Vagina (tissue), 2 donors: ENCODE measurements around the gene FREM2. TPM values are rescaled to one million over a fixed set of nuclear protein-coding genes. Genes with fewer than 3 reads are reported as not detected.

Experiments
- DNase-seq, 2 donors: peaks; one replicate each; pipeline ENCODE4 v3.0.0-alpha.2; 2017; ENCODE audit errors: extremely low spot score in 2 of 2
- H3K27ac ChIP-seq: fragments of 200-600 bp; sonication (generic); one replicate; pipeline ENCODE4 v1.5.1; 2019
- H3K27me3 ChIP-seq: fragments of 200-600 bp; sonication (generic); one replicate; pipeline ENCODE4 v1.5.1; 2019
- H3K36me3 ChIP-seq, 2 donors: fragments of 200-600 bp; sonication (generic); one replicate each; pipeline ENCODE4 v1.5.1; 2017 to 2019
- H3K4me1 ChIP-seq: fragments of 200-600 bp; sonication (generic); one replicate; pipeline ENCODE4 v1.5.1; 2019
- H3K4me3 ChIP-seq, 2 donors: fragments of 200-600 bp; sonication (generic); 1 replicate in 1 of 2; 2 replicates in 1 of 2; pipeline ENCODE4 v1.5.1; 2016 to 2019
- H3K9me3 ChIP-seq: fragments of 200-600 bp; sonication (generic); one replicate; pipeline ENCODE4 v1.5.1; 2019
- POLR2A ChIP-seq, 2 donors: fragments of 450-650 bp; IDR thresholded peaks; one replicate each; pipeline ENCODE4 v1.6.1; 2017; ENCODE audit warnings: antibody characterized with exemption in 2 of 2, mild to moderate bottlenecking in 2 of 2, moderate library complexity in 2 of 2
- POLR2AphosphoS5 ChIP-seq, 2 donors: sonication (generic); formaldehyde crosslinking; IDR thresholded peaks; one replicate each; pipeline ENCODE4 v1.9.0; 2017; ENCODE audit warnings: antibody characterized with exemption in 2 of 2, mild to moderate bottlenecking in 2 of 2, low read depth in 1 of 2; ENCODE audit not compliant: insufficient read depth in 1 of 2
- intact Hi-C: fragments of 100-400 bp; cut with DNase I; formaldehyde crosslinking; loops from one replicate; pipeline ENCODE4 v1.15.1; 2023
- total RNA-seq: library from RNA; depleted of rRNA; stranded (reverse); fragments of >200 nt; gene quantifications from one replicate; pipeline ENCODE4 v1.2.3, GENCODE V29; 2016
- TF ChIP-seq, protein P1 (sequence below), 3 experiments: fragments of 450-650 bp in 2 of 3; fragments of 200-600 bp in 1 of 3; sonication (generic) in 1 of 3; IDR thresholded peaks; one replicate each; pipeline ENCODE4 v1.5.1; 2017 to 2019; ENCODE audit warnings: antibody characterized with exemption in 3 of 3, mild to moderate bottlenecking in 2 of 3, moderate library complexity in 2 of 3

FREM2 gene
- total RNA-seq, 1 donor from 2014 or later = 0.98 TPM

DNA sequence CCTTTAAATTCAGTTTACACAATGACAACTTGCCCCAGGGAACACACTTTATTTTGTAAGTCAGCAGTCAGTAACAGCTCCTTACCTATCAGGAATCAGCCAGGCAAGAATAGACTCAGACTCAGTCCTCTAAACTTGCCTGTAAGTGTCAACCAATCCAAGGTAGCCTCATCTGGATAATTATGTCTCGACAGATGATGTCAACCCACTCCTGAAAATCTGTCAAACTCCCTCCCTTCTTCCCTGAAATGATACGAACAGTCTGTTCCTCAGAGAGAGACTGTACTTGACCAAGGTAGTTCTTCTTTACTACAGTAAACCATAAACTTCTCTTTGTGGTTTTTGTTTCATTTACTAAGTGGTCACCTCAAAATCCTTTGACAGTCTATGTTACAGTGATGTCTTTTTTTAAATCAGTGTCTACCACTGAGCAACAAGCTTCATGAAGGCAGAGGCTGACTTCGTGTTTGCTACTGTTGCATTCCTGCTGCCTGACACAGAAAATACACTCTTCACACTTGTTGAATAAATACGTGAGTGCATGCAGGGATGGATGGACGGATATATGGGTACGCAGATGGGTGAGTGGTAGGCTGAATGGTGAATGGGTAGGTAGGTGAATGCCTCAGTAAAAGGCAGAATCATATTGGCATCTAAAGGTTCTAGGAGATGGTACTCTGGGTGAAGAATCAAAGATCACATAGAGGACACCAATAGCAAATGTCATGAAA, 17.5 kb upstream of the FREM2 start:
- Histone ChIP-seq H3K27me3 (no peaks in the 10 kb centered on the region), H3K4me1 (no peaks in the 10 kb centered on the region), H3K27ac (no peak overlapping the region), H3K9me3 (no peaks in the 10 kb centered on the region), H3K4me3 (no peak overlapping the region), H3K36me3 (no peaks in the 10 kb centered on the region)
- intact Hi-C loops = no loop called here
- TF ChIP-seq, protein P1, sequence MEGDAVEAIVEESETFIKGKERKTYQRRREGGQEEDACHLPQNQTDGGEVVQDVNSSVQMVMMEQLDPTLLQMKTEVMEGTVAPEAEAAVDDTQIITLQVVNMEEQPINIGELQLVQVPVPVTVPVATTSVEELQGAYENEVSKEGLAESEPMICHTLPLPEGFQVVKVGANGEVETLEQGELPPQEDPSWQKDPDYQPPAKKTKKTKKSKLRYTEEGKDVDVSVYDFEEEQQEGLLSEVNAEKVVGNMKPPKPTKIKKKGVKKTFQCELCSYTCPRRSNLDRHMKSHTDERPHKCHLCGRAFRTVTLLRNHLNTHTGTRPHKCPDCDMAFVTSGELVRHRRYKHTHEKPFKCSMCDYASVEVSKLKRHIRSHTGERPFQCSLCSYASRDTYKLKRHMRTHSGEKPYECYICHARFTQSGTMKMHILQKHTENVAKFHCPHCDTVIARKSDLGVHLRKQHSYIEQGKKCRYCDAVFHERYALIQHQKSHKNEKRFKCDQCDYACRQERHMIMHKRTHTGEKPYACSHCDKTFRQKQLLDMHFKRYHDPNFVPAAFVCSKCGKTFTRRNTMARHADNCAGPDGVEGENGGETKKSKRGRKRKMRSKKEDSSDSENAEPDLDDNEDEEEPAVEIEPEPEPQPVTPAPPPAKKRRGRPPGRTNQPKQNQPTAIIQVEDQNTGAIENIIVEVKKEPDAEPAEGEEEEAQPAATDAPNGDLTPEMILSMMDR (IDR thresholded peaks at IDR 0.05) = no peak
- TF ChIP-seq POLR2A (IDR thresholded peaks at IDR 0.05) (no peak), POLR2AphosphoS5 (IDR thresholded peaks at IDR 0.05; ENCODE audit: insufficient read depth in 1 of 2, low read depth in 1 of 2) (no peak)
- no peak for DNase-seq

DNA sequence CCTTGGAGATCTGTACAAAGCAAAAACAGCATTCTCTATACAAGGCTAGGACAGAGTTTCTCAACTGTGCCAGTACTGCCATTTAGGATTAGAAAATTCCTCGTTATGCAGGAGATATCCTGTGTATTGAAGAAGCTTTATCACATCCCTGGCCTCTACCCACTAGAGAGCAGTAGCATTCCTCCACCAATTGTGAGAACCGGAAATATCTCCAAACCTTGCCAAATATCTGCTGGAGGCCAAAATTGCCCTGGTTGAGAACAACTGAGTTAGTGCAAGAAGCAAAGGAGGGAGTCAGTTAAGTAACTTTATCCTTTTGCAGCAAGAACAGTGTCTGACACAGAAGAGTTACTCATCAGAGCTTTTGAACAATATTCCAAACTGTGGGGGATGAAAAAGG, 16.2 kb upstream of the FREM2 start:
- no peak for DNase-seq
- H3K4me3 ChIP-seq = no peak overlapping the region
- TF ChIP-seq, protein P1 (IDR thresholded peaks at IDR 0.05) = no peak
- no peak for TF ChIP-seq POLR2AphosphoS5 (IDR thresholded peaks at IDR 0.05; ENCODE audit: insufficient read depth in 1 of 2, low read depth in 1 of 2)
- TF ChIP-seq POLR2A (IDR thresholded peaks at IDR 0.05) = no peak
- H3K27ac ChIP-seq = no peak overlapping the region
- H3K9me3 ChIP-seq = no peaks in the 10 kb centered on the region
- H3K36me3 ChIP-seq = no peaks in the 10 kb centered on the region
- H3K27me3 ChIP-seq = no peaks in the 10 kb centered on the region
- intact Hi-C loops = no loop called here
- H3K4me1 ChIP-seq = no peaks in the 10 kb centered on the region

DNA sequence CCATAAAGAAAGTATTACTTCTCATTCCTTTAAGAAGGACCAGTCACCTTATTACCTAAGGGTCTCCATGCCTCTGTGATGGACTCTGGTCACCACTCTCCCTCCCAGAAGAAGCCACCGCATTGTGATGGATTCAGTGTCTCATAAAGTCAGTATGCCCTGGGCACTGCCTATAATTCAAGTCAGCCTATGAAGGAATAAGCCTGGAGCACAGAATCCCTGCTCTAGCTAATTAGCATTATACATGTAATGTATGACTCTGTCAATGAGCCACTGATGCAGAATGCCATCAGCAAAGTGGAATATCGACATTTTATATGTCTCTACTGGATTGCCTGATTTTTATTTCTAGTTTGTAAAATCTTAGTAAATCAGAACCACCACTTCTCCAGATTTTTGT, 14.9 kb upstream of the FREM2 start:
- no peaks in the 10 kb centered on the region for H3K9me3 ChIP-seq
- H3K27ac ChIP-seq = no peak overlapping the region
- H3K4me3 ChIP-seq = no peak overlapping the region
- no peak for DNase-seq
- intact Hi-C loops = no loop called here
- H3K36me3 ChIP-seq = no peaks in the 10 kb centered on the region
- TF ChIP-seq, protein P1 (IDR thresholded peaks at IDR 0.05) = no peak
- TF ChIP-seq POLR2AphosphoS5 (IDR thresholded peaks at IDR 0.05; ENCODE audit: insufficient read depth in 1 of 2, low read depth in 1 of 2) (no peak), POLR2A (IDR thresholded peaks at IDR 0.05) (no peak)
- no peaks in the 10 kb centered on the region for H3K27me3 ChIP-seq
- no peaks in the 10 kb centered on the region for H3K4me1 ChIP-seq

DNA sequence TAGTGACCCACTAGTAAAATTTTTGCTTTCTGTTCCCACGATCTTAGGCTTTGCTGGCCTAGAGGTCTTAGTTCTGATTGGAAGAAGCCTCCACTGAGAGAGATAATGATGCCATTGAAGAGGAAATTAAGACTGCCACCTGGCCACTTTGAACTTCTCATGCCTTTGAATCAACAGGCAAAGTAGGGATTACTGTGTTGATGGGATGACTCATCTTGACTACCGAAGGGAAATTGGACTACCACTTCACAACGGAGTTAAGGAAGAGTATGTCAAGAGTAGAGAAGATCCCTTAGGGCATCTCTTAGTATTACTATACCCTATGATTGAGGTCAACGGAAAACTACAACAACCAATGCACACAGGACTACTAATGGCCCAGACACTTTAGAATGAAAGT, 12.7 kb upstream of the FREM2 start:
- DNase-seq = no peak
- intact Hi-C loops = no loop called here
- H3K4me1 ChIP-seq = no peaks in the 10 kb centered on the region
- no peaks in the 10 kb centered on the region for H3K27me3 ChIP-seq
- TF ChIP-seq, protein P1 (IDR thresholded peaks at IDR 0.05) = no peak
- TF ChIP-seq POLR2AphosphoS5 (IDR thresholded peaks at IDR 0.05; ENCODE audit: insufficient read depth in 1 of 2, low read depth in 1 of 2) (no peak), POLR2A (IDR thresholded peaks at IDR 0.05) (no peak)
- no peaks in the 10 kb centered on the region for H3K36me3 ChIP-seq
- H3K9me3 ChIP-seq = no peaks in the 10 kb centered on the region
- H3K27ac ChIP-seq = no peak overlapping the region
- H3K4me3 ChIP-seq = no peak overlapping the region

DNA sequence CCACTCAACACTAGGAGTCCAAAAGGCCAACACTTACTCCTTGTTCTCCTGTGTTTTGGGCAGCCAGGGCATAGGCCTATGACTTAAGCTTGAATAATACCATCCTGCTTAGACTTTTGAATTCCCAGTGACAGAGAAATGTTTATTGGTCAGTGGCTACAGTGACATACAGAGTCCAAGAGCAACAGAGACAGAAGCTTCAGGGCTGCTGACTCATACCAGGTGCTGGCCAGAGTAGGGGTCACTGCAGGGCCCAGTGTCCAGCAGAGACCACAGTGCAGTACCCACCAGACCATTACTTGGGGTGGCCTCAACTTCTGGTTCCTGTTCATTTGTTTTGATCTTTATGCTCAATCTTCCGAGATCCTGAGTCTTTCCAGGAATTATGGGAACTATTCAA, 6.0 kb upstream of the FREM2 start:
- Histone ChIP-seq H3K27ac (no peak overlapping the region), H3K4me3 (no peak overlapping the region), H3K4me1 (no peaks in the 10 kb centered on the region), H3K27me3 (no peaks in the 10 kb centered on the region), H3K36me3 (no peaks in the 10 kb centered on the region), H3K9me3 (no peaks in the 10 kb centered on the region)
- intact Hi-C loops = no loop called here
- TF ChIP-seq, protein P1 (IDR thresholded peaks at IDR 0.05) = no peak
- TF ChIP-seq POLR2AphosphoS5 (IDR thresholded peaks at IDR 0.05; ENCODE audit: insufficient read depth in 1 of 2, low read depth in 1 of 2) (no peak), POLR2A (IDR thresholded peaks at IDR 0.05) (no peak)
- DNase-seq = no peak
